ENCODE measurements around the gene REEP2.
A peak's percentile ranks its signal among the peaks of the same experiment; 100 is the strongest.
"Not testable (repeated sequence)": the region's sequence is repeated elsewhere in the genome, so short reads cannot be mapped to it uniquely, and the experiment has no call there.

The REEP2 gene, protein sequence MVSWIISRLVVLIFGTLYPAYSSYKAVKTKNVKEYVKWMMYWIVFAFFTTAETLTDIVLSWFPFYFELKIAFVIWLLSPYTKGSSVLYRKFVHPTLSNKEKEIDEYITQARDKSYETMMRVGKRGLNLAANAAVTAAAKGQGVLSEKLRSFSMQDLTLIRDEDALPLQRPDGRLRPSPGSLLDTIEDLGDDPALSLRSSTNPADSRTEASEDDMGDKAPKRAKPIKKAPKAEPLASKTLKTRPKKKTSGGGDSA

DNA sequence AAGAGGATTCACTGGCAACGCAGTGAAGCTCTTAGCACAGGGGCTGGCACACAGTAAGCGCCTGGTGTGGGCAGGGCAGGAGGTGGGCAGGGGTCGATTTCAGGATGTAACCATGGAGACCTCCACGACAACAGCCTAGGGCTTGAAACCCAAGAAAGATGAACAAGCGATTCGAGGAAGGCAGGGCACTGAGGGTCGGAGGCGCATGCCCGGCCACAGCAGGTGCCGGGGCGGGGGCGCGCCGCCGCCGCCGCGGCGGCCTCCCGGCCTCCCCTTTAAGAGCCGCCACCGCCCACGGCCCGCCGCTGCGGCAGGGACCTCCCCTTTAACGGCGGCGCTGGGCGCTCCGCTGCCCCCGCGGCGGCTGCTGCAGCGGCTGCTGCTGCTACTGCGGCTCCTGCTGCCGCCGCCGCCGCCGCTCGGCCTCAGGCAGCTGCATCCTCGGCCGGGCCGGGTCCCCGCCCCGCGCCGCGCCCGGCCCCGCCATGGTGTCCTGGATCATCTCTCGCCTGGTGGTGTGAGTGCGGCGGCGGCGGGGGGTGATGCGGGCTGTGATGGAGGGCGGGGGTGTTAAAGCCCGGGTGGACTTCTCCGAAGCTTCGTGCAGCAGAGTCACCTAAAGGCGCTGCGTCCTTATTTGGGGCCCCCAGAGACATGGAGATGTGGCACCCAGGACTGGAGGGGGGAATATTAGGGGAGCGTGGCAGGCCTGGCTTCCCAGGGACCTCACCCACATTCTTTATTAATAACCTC lies at the start of gene REEP2:
REEP2 (plus strand) TSS at position 334 of the 753 bp plus-strand sequence; CDS start at position 486, 152 bp downstream.
- DNase-seq, result peak; percentile 46

DNA sequence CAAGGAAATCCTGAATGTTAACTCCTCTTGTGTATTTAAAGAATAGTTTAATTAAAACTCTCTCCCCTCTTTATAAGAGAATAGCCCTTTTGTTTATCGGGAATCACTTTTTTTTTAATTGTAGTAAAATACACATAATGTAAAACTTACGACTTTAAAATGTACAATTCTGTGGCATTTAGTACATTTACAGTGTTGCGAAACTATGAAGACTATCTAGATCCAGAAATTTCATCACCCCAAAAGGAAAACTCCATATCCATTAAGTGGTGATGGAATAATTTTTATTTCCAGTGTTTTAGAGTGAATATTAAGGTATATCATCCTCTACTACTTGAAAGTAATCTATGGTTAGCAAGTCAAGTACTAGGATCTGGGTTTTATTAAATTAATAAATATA lies 49.5 kb upstream of the REEP2 start:
- DNase-seq, result no peak

DNA sequence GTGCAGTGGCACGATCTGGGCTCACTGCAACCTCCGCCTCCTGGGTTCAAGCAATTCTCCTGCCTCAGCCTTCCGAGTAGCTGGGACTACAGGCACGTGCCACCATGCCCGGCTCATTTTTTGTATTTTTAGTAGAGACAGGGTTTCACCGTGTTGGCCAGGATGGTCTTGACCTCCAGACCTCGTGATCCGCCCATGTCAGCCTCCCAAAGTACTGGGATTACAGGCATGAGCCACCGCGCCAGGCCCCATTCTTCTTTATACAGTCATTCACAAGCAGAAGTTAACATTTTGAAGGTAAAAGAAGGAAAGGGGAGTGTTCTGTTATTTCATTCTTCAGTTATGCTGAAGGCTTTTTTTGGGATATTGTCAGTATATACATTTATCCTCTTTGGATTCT lies 48.9 kb upstream of the REEP2 start:
- DNase-seq, result not testable (repeated sequence)

GRCh38 chr5:138391859-138392386 lies 46.9 kb upstream of the REEP2 start:
- DNase-seq, result no peak

DNA sequence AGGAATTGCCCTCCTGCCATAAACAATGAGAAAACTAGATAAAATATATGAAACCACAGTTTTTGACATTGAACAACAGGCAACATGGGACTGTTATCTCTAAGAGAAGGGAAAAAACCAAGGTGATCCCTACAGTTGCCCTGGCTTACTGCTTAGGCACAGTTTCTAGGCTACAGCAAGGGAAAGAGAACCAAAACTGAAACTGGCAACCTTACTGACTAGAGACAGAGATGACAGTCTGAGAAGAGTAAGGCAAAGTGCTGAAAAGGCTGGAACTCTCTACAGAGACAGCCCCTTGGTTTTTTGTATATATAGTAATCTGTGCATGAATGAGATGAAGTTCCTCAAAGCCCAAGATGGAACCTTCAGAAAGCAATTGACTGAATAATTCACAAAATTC lies 36.2 kb upstream of the REEP2 start:
- DNase-seq, result no peak

DNA sequence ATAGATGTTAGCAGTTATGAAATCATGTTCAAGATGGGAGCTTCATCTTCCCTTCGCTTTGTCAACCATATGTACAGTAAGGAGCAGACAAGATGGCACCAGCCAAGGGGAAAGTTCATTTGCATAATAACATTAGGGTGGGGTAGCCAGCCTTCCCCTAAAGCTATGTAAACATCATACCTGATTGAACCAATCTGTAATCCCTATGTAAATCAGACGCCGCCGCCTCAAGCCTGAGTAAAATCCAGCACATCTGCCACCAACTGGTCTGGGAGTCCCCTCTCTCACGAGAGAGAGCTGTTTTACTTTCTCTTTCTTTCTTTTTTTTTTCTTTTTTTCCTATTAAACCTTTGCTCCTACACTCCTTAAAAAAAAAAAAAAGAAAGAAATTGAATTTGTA lies 30.8 kb upstream of the REEP2 start:
- DNase-seq, result no peak

DNA sequence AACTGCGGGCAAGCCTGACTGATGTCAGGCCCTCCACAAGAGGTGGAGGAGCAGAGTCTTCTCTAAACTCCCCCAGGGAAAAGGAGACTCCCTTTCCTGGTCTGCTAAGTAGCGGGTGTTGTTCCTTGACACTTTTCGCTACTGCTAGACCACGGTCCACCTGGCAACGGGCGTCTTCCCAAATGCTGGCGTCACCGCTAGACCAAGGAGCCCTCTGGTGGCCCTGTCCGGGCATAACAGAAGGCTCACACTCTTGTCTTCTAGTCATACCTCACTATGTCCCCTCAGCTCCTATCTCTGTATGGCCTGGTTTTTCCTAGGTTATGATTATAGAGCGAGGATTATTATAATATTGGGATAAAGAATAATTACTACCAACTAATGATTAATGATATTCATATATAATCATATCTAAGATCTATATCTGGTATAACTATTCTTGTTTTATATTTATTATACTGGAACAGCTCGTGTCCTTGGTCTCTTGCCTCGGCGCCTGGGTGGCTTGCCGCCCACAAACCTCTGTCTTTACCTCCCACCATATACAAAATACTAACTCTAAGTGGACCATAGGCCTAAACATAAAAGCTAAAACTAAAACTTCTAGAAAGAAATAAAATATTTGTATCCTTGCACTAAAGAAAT lies 27.7 kb upstream of the REEP2 start:
- DNase-seq, result not testable (repeated sequence)

DNA sequence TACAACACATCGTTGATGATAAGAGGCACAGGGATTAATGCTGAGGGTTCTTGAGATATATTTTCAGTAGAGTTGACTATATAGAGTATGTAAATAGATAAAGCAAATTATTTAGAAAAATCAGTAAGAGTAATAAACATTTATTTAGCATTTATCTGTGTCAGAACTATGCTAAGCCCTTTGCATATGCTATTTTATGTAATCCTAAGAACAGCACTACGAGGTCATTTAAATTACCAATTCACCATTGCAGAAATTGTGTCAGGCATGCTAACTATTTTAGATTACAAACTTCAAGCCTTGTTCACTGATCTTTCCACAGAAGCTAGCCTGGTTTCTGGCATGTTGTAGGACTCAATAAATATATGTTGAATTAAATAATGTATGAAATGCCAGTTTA lies 20.4 kb upstream of the REEP2 start:
- DNase-seq, result no peak

DNA sequence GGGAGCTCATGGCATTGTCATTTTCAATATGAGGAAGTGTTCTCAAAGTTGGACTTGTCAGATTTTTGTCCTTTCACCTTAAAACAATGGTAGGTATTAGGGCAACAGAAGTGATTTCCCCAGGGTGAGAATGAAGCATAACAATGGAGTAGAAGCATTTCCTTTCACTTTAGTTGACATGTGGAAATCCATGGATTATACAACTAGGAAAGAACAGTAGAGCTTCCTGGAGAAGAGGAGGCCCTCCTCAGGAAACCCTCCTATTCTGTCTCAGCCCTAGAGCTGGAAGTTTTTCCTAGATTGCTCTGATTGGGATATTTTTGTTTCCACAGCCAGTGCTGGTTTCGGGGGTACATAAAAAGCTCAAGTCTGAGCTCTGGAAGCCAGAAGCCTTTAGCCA lies 13.8 kb upstream of the REEP2 start:
- DNase-seq, result no peak

GRCh38 chr5:138435943-138436342 lies 2.9 kb upstream of the REEP2 start:
- no peak for DNase-seq

DNA sequence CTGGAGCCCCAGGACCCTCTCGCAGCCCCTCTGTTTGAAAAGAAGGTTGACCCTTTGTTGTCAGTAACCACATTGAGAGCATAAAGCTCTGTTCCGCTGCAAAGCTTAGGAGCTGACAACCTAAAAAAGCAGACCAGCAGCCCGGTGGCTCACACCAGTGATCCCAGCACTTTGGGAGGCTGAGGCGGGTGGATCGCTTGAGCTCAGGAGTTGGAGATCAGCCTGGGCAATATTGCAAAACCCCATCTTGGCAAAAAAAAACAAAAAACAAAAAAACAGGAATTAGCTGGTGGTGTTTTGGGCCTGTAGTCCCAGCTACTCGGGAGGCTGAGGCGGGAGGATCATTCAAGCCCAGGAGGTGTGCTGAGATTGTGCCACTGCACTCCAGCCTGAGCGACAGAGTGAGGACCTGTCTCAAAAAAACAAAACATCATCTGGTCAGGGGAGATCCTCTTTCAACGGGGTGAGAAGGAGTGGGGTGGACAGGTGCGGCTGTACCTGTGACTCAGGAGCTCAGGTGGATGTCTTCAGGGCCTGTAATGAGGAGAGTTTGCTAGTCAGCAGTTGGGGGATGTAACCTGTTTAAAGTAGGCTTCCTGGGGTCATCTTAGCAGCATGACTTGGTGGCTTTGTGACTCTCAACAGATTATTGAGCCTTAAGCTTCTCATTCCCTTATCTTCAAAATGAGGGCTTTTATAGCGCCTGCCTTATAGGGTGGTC lies 694 bp upstream of the REEP2 start:
- no peak for DNase-seq

DNA sequence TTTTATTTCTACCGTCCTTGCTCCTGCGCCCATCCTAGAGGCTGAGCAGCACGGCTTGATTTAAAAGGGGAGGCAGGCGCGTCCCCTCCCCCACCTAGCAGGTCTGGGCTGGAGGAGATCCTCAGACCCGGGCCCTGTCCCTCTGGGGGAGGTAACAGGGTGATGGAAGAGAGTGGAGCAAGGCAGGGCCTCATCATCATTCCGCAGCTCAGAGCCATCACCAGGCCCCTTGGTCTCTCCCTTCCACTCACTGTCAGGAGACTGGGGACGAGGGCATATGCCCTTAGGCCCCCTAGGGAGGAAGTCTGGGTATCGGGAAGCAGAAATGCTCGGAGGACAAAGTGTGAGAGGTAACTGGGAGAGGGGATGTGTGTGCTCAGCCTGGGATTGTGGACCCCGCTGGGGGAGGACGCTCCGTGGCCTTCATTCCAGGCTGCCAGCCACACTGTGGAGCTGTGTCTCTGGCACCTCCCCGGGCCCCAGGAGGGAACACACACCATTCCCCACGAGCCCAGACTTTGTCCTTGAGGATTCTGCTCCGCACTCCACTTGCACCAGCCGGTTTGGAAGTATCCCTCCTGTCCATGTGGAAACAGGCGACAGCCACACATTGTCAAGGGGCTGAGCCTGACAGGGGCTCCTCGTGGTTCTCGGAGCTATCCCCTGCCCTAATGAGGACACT lies 761 bp downstream of the REEP2 start:
- no peak for DNase-seq

GRCh38 chr5:138440159-138441073 lies 1.6 kb downstream of the REEP2 start:
- no peak for DNase-seq

DNA sequence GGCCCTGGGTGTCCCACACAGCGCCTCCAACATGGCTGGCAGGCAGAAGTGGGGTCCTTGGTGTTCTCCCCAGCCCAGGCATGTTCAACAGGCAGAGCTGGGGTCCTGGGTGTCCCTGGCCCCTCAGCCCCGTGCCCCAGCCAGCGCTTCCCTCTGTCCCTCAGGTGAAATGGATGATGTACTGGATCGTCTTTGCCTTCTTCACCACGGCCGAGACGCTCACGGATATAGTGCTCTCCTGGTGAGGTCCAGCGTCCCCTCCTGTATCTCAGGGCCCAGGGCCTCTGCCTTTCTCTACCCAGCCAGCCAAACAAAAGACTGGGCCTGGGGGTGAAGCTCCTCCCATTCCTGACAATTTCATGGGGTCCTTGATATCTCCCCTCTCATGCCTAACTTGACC lies 2.4 kb downstream of the REEP2 start:
- DNase-seq, result no peak

- no peak for DNase-seq
These were observed 5.4 kb downstream of the REEP2 start for GRCh38 chr5:138444078-138444773.

DNA sequence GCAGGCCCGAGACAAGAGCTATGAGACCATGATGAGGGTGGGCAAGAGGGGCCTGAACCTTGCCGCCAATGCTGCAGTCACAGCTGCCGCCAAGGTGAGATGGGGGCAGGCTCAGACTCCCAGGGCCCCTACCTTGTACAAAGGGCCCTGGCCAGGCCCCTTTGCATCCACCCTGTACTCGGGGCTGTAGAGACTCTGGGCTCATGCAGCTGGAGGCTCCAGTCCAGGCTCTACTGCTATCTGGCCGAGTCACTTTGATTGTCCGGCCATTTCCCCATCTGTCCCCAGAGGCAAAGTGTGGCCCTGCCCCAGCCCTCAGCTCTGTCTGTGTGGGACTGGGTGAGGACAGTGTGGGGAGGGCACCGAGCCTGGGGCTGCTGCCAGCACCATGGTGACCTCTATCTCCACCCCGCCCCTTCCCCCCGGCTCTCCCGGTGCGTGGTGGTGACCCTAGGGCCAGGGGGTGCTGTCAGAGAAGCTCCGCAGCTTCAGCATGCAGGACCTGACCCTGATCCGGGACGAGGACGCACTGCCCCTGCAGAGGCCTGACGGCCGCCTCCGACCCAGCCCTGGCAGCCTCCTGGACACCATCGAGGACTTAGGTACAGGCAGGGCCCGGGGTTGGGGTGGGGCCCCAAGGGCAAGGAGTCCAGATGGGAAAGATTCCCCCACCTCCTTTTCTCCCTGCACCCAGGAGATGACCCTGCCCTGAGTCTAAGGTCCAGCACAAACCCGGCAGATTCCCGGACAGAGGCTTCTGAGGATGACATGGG lies 6.1 kb downstream of the REEP2 start:
- DNase-seq, result no peak

DNA sequence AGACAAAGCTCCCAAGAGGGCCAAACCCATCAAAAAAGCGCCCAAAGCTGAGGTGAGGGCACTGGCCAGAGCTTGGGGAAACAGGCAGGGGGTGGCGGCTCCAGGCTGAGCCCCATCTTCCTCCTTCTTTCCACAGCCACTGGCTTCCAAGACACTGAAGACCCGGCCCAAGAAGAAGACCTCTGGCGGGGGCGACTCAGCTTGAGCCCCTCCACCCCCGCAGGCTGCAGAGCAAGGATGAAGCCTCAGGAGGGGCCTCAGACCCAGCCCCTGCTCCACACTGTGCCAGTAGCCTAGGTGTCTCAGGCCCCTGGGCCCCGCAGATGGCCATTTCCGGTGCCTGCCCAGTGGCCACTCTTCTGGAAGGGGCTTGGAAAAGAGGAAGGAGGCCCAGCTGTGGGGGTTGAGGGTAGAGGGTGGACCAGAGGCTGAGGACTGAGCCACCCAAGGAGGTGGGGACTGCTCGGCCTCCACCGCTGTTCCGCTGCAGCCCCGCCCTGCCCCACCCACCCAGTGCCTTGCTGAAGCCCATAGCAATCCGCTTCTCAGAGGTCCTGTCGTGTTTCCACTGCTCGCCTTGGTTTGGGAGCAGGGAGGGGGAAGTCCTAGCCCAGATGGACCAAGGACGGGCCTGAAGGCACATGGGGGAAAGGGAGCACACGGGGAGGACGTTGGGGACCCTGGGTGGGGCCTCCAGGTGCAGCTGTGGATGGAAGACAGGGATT lies 6.9 kb downstream of the REEP2 start:
- DNase-seq, result no peak

- DNase-seq, result no peak
These were observed 9.2 kb downstream of the REEP2 start for GRCh38 chr5:138448070-138448469.

Data from NCI-H510A (cell line).